GM18867 (cell line): ENCODE measurements around the gene PIP4P1.

Experiments
- ATAC-seq: cut with Tn5 transposase; IDR thresholded peaks from one replicate; pipeline ENCODE4 v1.9.1; 2021; ENCODE audit warnings: mild to moderate bottlenecking, moderate library complexity; ENCODE audit not compliant: unreplicated experiment

Gene PIP4P1

DNA sequence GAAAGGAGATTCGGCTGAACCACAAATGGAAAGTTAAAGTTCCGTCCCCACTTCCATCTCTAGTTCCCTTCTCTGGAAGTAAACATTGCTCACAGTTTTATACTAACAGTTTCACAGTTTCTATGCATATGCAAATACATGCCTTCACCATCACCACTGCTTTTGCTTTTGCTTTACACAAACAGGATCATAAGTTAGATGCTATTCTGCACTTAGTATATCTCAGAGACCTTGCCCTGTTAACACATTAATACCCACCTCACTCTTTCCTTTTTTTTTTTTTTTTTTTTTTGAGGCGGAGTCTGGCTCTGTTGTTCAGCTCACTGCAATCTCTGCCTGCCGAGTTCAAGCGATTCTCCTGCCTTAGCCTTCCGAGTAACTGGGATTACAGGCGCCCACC is 48.8 kb downstream of the PIP4P1 start:
- peak; percentile 76 for ATAC-seq

DNA sequence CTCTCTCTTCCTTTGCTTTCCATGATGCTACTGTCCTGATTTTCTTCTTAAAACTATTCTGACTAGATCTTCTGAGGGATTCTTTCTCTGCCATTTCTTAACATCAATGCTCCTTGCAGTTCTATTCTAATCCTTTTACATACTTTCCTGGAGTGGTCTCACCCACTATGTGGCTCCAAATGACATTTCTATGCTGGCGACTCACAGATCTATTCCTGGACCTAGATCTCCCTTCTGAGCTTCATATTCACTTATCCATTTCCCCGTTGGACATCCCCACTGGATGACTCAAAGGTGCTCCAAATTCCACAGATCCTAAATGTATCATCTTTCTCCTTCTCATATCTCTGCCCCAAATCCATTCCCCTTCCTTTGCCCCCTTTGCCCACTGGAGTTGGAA is 52.0 kb downstream of the PIP4P1 start:
- no peak for ATAC-seq
